Amniotic epithelial cell (primary cell): ENCODE measurements around the gene C11orf91.
"Not testable (repeated sequence)": the region's sequence is repeated elsewhere in the genome, so short reads cannot be mapped to it uniquely, and the experiment has no call there.

Source experiments
- DNase-seq: peaks from one replicate; pipeline ENCODE4 v3.0.0-alpha.2; 2010; ENCODE audit warnings: low read depth

Gene C11orf91

GRCh38 chr11:33721426-33721825, 20.8 kb upstream of the C11orf91 start:
- DNase-seq = peak; percentile 14

GRCh38 chr11:33719587-33719986, 19.0 kb upstream of the C11orf91 start:
- no peak for DNase-seq

- DNase-seq = no peak
These were observed 17.8 kb upstream of the C11orf91 start for GRCh38 chr11:33718440-33718839.

GRCh38 chr11:33716243-33716642, 15.6 kb upstream of the C11orf91 start:
- peak; percentile 57 for DNase-seq

- no peak for DNase-seq
These were observed 13.3 kb upstream of the C11orf91 start for GRCh38 chr11:33713856-33714398.

GRCh38 chr11:33713151-33713855, 12.7 kb upstream of the C11orf91 start:
- DNase-seq = peak; percentile 51

- no peak for DNase-seq
These were observed 11.8 kb upstream of the C11orf91 start for GRCh38 chr11:33712436-33712835.

- no peak for DNase-seq
These were observed 8.8 kb upstream of the C11orf91 start for GRCh38 chr11:33709466-33709865.

- DNase-seq = no peak
These were observed 8.4 kb upstream of the C11orf91 start for GRCh38 chr11:33708985-33709384.

- DNase-seq = not testable (repeated sequence)
These were observed 7.2 kb upstream of the C11orf91 start for GRCh38 chr11:33707831-33708230.

- DNase-seq = no peak
These were observed 6.3 kb upstream of the C11orf91 start for GRCh38 chr11:33706966-33707365.

- peak; percentile 82 for DNase-seq
These were observed 5.9 kb upstream of the C11orf91 start for GRCh38 chr11:33706546-33706945.

- DNase-seq = no peak
These were observed 3.8 kb upstream of the C11orf91 start for GRCh38 chr11:33704240-33705002.

- no peak for DNase-seq
These were observed 3.2 kb upstream of the C11orf91 start for GRCh38 chr11:33703788-33704187.

- DNase-seq = no peak
These were observed 2.6 kb upstream of the C11orf91 start for GRCh38 chr11:33703234-33703633.

GRCh38 chr11:33701302-33702230, 940 bp upstream of the C11orf91 start:
- peak; percentile 71 for DNase-seq

- no peak for DNase-seq
These were observed 544 bp downstream of the C11orf91 start for GRCh38 chr11:33700063-33700501.

- peak; percentile 74 for DNase-seq
These were observed 1.0 kb downstream of the C11orf91 start for GRCh38 chr11:33699515-33700062.

GRCh38 chr11:33698921-33699320, 1.7 kb downstream of the C11orf91 start:
- DNase-seq = peak; percentile 65

- DNase-seq = no peak
These were observed 2.6 kb downstream of the C11orf91 start for GRCh38 chr11:33697997-33698396.

GRCh38 chr11:33696931-33697638, 3.5 kb downstream of the C11orf91 start:
- no peak for DNase-seq
